Mammary epithelial cell (primary cell): ENCODE measurements around the gene ADCY10.

Source experiments
- EZH2 ChIP-seq: IDR thresholded peaks from 2 replicates; pipeline ENCODE4 v1.6.1; 2012; ENCODE audit warnings: low read length, inconsistent platforms, borderline replicate concordance
- TF ChIP-seq, protein P1 (sequence below), 2 donors: IDR thresholded peaks in 1 of 2; conservative IDR thresholded peaks in 1 of 2; 2 replicates each; pipeline ENCODE4 v1.5.1; 2011 to 2012; ENCODE audit warnings: inconsistent platforms in 2 of 2, low read length in 2 of 2, mild to moderate bottlenecking in 2 of 2, control low read depth in 1 of 2, low read depth in 1 of 2; ENCODE audit not compliant: insufficient read depth in 1 of 2; ENCODE audit errors: extremely low read depth in 1 of 2

DNA sequence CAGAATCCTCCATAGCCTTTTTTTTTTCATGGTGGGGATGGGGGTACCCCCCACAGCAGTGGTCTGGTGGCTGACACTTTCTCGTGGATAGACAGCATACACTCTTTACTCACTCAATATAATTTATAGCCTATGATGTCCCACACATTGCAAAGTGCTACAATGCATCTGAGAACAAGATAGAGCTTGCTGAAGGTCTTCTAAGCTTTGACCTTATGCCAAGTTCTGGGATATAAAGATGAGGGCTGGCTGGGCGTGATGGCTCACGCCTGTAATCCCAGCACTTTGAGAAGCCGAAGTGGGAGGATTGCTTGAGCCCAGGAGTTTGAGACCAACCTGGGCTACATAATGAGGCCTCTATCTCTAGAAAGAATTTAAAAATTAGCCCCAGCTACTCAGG is 114.2 kb downstream of the ADCY10 start:
- TF ChIP-seq, protein P1, sequence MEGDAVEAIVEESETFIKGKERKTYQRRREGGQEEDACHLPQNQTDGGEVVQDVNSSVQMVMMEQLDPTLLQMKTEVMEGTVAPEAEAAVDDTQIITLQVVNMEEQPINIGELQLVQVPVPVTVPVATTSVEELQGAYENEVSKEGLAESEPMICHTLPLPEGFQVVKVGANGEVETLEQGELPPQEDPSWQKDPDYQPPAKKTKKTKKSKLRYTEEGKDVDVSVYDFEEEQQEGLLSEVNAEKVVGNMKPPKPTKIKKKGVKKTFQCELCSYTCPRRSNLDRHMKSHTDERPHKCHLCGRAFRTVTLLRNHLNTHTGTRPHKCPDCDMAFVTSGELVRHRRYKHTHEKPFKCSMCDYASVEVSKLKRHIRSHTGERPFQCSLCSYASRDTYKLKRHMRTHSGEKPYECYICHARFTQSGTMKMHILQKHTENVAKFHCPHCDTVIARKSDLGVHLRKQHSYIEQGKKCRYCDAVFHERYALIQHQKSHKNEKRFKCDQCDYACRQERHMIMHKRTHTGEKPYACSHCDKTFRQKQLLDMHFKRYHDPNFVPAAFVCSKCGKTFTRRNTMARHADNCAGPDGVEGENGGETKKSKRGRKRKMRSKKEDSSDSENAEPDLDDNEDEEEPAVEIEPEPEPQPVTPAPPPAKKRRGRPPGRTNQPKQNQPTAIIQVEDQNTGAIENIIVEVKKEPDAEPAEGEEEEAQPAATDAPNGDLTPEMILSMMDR (conservative IDR thresholded peaks at IDR 0.05 in 1 of 2, IDR thresholded peaks at IDR 0.05 in 1 of 2; ENCODE audit: extremely low read depth in 1 of 2, insufficient read depth in 1 of 2, low read depth in 1 of 2, low read length in 2 of 2): no peak
- TF ChIP-seq EZH2: no peak
